ENCODE data around the gene SGK1. TPM values are rescaled to one million over a fixed set of nuclear protein-coding genes. Genes with fewer than 3 reads are reported as not detected.
"Not testable (repeated sequence)": the region's sequence is repeated elsewhere in the genome, so short reads cannot be mapped to it uniquely, and the experiment has no call there.

The SGK1 gene
- total RNA-seq, 1 donor from 2014 or later = 37.5 TPM

DNA sequence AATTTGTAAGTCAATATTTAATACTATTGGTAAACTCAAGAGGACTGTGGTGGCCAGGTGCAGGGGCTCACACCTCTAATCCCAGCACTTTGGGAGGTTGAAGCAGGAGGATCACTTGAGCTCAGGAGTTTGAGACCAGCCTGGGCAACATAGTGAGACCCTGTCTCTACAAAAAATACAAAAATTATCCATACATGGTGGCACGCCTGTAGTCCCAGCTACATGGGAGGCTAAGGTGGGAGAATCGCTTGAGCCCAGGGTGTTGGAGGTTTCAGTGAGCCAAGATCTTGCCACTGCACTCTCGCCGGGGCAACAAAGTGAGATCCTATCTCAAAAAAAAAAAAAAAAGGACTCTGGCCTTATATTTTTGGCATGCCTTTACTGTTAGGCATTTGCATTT, 137.4 kb downstream of the SGK1 start:
- intact Hi-C loops (cut with micrococcal nuclease); ATAC-seq; DNase-seq: not testable (repeated sequence)

DNA sequence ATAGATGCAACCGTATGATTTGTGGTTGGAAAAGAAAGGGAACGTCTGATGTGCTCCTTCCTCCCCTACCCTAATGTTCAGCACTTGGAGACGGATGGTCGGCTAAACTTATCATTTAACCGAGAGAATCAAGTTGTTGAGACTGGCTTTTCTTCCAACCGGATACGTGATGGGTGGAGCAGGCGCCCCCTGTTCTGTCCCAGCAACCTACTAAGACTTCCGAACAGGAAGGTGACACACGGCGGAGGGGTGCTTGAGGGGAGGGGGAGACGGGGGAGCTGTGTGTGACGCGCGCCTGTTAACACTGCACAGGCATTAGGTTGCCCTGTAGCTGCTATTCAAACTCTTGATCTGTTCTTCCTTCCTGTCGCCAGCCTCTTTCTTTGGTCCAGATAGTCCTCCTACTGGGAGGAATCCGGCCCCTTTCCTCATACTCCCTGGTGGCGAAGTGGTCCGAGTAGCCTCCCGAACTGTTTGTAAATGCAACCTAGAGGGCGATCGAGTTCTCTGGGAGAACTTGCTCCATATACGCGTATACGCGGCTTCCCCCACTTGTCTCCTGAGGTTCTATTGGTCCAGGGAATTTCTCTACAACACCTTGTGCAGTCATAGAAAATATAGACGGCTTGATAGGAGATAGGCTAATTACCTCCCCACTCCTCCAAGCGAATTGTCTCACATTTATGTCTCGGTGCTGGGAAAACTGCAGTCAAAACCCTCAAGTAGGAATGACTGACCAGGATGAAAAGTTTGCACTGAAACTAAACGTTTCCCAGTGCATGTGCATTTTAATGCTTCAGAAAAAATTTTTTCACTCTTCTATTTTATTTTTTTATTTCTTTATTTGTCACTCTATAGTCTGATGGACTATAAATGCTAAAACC, 139.5 kb downstream of the SGK1 start:
- ATAC-seq (peak; percentile 50), DNase-seq (peak; percentile 68)
- intact Hi-C loops (cut with micrococcal nuclease) = loop anchor here (2.0 kb wide), 1 partner anchor 462 kb away; no protein-coding TSS in a partner anchor

DNA sequence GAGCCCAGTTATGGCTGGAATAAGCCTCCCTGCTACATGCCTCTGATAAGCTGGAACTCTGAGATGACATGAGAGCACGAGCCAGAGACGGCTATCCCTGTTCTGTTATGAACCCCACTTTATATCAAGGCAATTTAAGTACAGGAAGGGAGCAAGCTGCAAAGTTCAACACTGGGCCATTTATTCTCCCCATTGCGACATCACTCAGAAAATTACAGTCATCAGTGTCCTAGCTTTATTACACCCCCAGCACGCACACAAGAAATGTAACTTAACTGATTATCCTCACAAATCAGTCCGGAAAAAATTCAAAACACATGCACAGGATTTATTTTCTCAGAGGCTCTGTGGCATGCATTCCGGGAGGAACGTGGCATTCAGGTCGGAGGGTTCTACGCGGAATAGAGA, 140.2 kb downstream of the SGK1 start:
- DNase-seq (no peak), ATAC-seq (no peak)
- intact Hi-C loops (cut with micrococcal nuclease) = loop anchor here (2.0 kb wide), 1 partner anchor 463 kb away; no protein-coding TSS in a partner anchor

DNA sequence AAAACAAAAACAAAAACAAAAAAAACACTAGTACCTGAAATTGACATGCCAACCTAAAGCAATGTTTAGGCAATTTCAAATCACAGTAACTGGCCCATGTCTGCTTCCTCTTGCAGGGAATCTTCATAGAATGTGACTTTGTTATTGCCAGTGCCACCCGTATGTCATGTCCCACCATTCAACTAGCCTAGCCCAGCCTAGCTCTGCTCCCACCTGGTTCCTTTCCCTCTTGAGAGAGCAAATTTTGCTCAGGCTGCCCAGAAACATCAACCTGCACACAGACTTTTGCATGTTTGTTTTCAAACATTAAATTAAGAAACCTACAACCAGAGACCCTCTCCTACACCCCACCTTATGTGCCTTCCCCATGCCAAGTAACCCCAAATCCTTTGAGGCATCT, 140.7 kb downstream of the SGK1 start:
- no peak for DNase-seq
- ATAC-seq = no peak
- intact Hi-C loops (cut with micrococcal nuclease) = no loop called here

DNA sequence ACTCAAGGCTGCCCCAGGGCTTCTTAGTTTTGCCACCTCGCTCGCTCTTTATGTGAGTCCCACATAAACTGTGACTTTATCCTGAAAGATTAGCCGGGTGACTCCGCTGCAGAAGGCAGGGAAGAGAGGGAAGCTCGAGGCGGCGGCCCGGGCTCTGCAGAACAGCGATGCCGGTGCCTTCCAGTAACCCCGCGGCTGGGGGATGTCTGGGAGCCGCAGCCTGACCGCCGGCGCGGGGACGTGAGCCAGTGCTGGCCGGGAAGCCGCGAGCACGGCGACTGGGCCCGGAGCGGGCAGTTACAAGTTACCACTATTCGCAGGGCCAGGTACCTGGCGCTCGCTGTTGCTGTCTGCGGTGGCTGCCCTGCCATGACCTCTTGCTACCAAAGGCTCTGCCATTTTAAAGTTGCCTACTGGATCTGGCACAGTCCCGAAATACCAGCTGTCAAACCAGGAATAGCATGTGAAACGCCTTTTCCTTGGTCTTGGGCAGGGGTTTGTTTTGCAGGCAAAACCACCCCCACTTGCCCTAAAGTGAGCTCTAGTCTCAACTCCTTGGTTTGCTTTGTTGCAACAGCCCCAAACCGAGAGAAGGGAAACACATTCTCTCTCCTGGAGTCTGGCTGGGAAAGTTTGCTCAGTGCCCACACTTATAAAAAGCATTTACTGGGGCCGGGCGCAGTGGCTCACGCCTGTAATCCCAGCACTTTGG, 141.5 kb downstream of the SGK1 start:
- intact Hi-C loops (cut with micrococcal nuclease) = no loop called here
- peak; percentile 80 for DNase-seq
- ATAC-seq = peak; percentile 9

DNA sequence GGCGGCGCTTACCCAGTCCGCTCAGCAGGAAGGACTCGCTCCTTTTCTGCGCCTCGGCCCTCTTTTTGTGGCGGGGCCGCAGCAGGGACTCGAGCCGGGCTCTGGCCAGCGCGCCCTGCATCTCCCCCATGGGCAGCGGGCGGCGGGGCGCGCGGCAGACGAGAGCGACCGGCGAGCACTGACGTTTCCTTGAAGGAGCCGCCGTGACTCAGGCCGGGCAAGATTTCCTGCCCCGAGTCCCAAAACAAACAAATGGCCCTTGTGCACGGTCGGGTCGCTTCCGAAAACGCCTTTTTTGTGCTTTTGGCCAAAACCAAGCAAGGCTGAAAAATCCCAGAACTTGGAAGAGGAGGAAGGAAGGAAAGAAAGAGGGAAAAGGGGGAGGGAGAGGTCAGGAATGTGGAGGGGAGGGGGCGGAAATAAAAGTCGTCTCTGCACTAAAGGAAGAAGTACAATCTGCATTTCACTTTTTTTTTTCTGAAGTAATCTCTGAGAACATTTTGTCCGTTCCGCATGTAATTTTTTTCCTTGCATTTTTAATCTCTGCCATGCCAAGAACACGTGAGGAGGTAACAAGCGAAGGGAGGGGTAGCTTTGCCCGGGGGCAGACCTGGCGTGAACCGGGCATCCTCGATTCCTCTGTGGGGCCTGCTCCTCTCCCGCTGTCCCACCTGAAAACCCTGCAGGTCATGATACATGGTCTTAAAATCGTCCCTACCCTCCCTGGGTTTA, 142.2 kb downstream of the SGK1 start:
- intact Hi-C loops (cut with micrococcal nuclease) = no loop called here
- ATAC-seq = peak; percentile 53
- peak; percentile 83 for DNase-seq

DNA sequence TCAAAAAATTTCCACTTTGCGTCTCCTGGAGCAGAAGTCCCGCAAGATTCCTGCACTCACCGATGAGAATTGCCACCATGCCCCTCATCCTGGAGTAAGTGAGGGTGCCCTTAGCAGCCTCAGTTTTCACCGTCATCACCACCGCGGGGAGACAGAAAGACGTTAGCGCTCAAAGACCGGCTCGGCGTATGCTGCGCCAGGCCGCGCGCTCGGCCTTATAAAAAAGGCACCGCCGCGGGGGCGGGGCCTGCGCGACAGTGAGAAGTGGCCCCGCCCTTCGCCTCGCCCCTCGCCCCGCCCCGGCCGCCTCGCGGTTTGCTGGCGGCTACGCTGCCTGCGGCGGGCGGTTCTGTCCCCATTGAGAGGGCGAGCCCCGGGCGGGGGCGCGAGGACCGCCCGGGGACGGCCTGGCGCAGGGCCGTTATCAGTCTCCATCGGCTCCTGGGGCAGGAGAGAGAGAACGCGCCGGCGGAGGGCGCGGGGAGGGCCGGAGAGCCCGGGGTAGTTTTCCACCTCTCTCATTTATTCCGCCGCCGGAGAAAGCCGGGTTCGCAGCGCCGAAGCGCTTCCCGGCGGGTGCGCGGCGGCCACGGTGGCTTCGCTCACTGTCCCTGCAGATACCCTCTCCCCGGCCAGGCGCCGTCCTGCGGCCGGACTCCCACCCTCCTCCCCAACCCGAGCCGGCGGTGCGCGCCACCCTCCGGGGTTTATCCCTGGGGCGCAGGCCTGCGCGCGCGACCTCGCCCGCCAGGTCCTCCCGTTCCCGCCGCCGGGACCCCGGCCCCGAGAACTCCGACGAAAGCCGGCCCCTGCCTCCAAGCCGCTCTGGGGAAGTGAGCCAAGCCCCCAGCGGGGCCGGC, 143.0 kb downstream of the SGK1 start:
- DNase-seq = peak; percentile 97
- intact Hi-C loops (cut with micrococcal nuclease) = loop anchor here (5.0 kb wide), 1 partner anchor 647 kb away; no protein-coding TSS in a partner anchor
- peak; percentile 93 for ATAC-seq

DNA sequence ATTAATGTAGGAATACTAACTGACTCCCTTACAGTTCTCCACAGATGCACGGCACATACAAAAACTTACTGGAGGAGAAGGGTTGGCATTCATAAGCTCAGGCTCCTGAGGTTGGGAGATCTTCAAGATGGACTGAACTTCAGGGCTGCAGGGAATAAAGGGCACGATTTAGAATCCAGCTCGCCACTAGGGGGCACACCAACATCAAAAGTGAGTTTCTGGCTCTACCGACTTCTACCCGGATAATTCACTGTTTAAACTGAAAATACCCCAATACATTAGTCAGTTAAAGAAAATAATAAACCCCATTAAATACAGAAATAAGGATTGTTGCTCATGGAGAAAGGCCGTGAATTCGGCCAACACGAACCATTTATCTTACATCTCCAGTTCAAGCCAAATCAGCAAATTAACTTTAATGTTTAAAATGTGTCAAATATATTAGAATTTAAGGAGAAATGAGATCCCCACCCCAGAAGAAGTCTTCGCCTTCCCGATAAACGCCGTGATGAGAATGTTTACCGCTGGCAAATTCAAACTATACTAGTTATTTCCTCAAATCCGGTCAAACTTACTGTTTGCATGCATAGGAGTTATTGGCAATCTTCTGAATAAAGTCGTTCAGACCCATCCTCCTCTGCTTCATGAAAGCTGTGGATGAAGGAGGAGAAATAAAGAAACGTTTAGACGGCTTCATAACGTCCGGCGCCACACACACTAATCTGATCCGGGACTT, 143.8 kb downstream of the SGK1 start:
- DNase-seq (peak; percentile 87), ATAC-seq (peak; percentile 45)
- intact Hi-C loops (cut with micrococcal nuclease) = loop anchor here (5.0 kb wide), 1 partner anchor 648 kb away; no protein-coding TSS in a partner anchor

DNA sequence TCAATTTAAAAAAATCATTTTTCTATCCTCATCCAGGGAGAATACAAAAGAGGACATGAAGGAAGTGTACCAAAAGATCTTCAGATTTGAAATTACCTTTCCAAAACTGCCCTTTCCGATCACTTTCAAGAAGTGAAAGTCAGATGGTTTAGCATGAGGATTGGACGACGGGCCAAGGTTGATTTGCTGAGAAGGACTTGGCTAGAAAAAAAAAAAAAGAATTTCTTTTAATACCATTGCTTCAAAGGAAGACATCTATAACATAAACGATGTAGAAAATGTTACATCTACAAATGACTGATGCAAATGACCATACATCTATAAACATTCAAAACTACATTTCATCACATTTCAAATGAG, 144.6 kb downstream of the SGK1 start:
- DNase-seq = no peak
- no peak for ATAC-seq
- intact Hi-C loops (cut with micrococcal nuclease) = loop anchor here (5.0 kb wide), 1 partner anchor 649 kb away; no protein-coding TSS in a partner anchor

DNA sequence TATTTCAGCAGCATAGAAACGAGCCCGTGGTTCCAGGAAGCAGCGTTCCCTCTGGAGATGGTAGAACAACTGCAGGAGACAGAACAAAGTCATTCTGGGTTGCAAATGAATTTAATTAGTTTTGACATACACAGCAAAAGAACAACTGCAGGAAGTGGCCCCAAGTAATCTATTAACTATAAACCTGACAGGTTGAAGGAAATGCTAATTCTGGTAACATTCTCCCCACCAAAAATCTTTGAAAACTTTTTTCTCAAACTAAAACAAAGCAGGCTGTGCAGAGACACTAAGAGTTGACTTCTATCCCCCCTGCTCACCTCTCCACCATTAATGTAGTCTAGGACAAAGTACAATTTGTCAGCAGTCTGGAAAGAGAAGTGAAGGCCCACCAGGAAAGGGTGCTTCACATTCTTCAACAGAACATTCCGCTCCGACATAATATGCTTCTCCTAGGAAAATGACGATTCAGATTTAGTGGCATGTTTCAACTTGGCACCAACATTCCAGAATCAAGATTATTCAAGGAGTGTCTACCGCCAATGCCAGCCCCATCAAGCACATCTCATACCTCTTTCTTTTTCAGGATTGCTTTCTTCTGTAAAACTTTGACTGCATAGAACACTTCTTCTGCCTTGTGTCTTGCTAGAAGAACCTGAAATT, 145.1 kb downstream of the SGK1 start:
- DNase-seq = no peak
- no peak for ATAC-seq
- intact Hi-C loops (cut with micrococcal nuclease) = loop anchor here (5.0 kb wide), 1 partner anchor 649 kb away; no protein-coding TSS in a partner anchor

DNA sequence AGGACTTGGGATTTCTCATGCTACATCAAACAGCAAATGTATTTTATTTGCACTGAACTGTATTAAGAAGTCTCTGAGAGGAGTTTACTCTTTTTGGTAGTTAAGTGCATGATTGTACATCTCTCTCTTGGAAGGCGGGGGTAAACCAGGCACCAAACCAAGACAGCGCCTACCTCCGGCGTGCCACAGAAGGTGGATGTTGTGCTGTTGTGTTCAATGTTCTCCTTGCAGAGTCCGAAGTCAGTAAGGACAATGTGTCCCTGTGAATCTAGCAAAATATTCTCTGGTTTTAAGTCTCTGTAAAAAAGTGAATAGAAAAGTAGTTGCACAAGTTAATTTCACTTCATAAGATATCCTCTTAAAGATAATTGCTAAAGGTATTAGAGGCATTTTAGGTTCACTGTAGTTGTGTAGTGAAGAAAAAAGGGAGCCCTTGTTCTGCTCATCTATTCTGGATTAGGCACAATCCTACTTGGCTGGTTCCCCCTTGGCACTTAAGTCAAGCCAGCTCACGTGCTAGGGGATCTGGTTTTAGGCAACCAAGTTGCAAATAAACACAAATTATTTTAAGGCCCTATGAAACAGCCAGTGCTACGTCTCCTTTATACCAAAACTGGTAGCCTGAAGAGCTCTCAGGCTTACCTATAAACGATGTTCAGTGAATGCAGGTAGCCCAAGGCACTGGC, 145.7 kb downstream of the SGK1 start:
- DNase-seq (no peak), ATAC-seq (no peak)
- intact Hi-C loops (cut with micrococcal nuclease) = loop anchor here (5.0 kb wide), 1 partner anchor 650 kb away; no protein-coding TSS in a partner anchor

DNA sequence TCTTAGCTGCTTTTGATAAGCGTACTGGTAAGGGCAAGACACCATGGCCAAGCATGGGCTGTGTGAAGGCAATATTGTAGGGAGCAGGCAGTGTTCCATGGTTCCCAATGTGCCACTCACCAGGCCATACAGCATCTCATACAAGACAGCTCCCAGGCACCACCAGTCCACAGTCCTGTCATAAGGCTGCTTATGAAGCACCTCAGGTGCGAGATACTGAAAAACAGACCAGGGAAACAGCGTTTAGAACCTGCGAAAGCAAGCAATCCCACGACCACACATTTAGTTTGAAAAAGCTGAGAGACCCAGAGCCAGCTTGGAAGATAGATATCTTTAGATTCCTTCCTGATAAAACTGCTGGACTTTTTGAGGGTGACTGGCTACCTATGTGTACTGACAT, 146.4 kb downstream of the SGK1 start:
- DNase-seq (no peak), ATAC-seq (no peak)
- intact Hi-C loops (cut with micrococcal nuclease) = loop anchor here (5.0 kb wide), 1 partner anchor 651 kb away; no protein-coding TSS in a partner anchor

DNA sequence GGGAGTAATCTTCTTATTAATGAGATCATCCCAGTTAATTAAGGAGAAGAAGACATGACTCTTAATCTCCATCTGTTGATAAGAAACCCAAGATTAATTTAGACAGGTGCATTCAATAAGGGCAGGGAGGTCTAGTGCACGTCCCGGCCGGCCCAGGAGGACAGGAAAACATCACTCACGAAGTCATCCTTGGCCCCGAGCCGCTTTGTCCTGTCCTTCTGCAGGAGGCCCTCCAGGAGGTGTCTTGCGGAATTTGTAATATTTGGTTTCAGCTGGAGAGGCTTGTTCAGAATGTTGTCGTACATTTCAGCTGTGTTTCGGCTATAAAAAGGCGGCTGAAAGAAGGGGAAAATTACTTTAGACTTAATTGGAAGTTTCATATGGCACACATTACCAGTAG, 147.1 kb downstream of the SGK1 start:
- ATAC-seq (no peak), DNase-seq (no peak)
- intact Hi-C loops (cut with micrococcal nuclease) = loop anchor here (5.0 kb wide), 1 partner anchor 651 kb away; no protein-coding TSS in a partner anchor

DNA sequence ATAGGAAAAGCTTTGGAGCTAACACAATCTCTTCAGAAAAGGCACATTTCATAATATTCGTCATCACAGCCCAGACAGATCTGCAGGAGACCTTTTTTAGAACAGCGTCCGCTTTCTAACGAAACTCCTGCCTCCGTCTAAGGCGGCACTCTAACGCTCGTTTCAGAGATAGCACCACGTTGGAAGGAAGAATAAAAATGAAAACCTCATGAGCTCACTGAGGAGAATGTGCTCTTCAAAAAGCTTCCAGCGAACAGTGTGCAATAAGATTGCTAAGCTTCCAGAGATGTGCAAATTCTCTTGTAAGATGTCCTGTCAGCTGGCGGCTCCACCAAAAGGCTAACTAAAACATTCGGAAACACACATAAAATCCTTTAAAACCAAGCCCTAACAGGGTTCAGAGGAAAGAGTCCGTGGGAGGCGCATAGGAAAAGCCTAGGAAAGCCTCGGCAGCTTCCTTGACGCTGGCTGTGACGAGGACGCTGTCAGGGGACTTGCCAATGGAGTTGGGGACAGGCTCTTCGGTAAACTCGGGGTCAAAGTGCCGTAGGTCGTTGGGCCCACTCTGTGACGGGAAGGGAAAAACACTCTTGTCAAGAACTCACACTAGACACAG, 147.9 kb downstream of the SGK1 start:
- ATAC-seq = no peak
- intact Hi-C loops (cut with micrococcal nuclease) = loop anchor here (5.0 kb wide), 1 partner anchor 652 kb away; no protein-coding TSS in a partner anchor
- peak; percentile 34 for DNase-seq

DNA sequence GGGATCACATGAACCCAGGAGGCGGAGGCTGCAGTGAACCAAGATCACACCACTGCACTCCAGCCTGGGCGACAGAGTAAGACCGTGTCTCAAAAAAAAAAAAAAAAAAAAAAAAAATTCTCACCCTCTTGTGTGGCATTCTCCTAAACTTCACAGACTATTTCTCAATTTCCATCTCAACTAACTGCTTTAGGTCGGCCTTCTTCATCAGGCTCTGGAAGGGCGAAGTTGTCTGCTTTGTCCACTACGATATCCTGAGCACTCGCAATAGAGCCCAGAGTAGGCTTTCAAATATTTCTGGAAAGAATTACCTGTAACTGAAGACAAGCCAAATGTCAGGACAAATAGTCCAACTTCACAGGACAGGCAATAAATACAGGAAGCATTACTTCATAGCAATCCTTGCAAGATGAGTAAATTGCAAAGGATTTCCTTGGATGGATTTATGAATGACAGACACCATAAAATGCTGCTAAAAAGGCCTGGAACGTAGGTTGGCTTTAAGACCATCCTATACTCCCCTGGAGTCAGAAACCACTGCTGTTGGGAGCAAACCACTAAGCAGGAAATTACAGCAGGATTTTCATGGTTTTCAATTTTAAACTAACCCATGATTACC, 149.2 kb downstream of the SGK1 start:
- DNase-seq (no peak), ATAC-seq (no peak)
- intact Hi-C loops (cut with micrococcal nuclease) = no loop called here

All from left ventricle myocardium superior (tissue), 1 donor.